HUES48 (cell line): ENCODE measurements around the gene PTCHD1.

ENCODE experiments used
- H3K27ac ChIP-seq: one replicate; pipeline ENCODE4 v1.7.0; 2013; ENCODE audit warnings: low read depth, low read length, inconsistent platforms
- H3K27me3 ChIP-seq: 2 replicates; pipeline ENCODE4 v1.6.1; 2013; ENCODE audit warnings: mild to moderate bottlenecking, low read length; ENCODE audit not compliant: control insufficient read depth, insufficient read depth
- H3K36me3 ChIP-seq: 2 replicates; pipeline ENCODE4 v1.6.1; 2013; ENCODE audit warnings: low read length; ENCODE audit not compliant: control insufficient read depth, insufficient read depth
- H3K4me1 ChIP-seq: 2 replicates; pipeline ENCODE4 v1.6.1; 2013; ENCODE audit warnings: mild to moderate bottlenecking, low read length; ENCODE audit not compliant: control insufficient read depth, insufficient read depth
- H3K4me3 ChIP-seq: 2 replicates; pipeline ENCODE4 v1.5.1; 2013; ENCODE audit warnings: mild to moderate bottlenecking, low read depth, low read length
- H3K9ac ChIP-seq: 2 replicates; pipeline ENCODE4 v1.6.1; 2013; ENCODE audit warnings: mild to moderate bottlenecking, low read depth, low read length, moderate library complexity
- H3K9me3 ChIP-seq: 2 replicates; pipeline ENCODE4 v1.6.1; 2013; ENCODE audit warnings: low read length; ENCODE audit not compliant: control insufficient read depth, insufficient read depth

PTCHD1 gene

GRCh38 chrX:23334848-23335599 is at the start of gene PTCHD1:
PTCHD1 (plus strand) TSS chrX:23334849; CDS start chrX:23334876, 27 bp downstream.
- Histone ChIP-seq H3K9ac (peak within 1 kb of the TSS; percentile 34; the same call in 1 of the 2 replicates), H3K4me1 (peaks cover 19% of the 10 kb centered on the region), H3K27ac (no peak within 1 kb of the TSS), H3K4me3 (peak within 1 kb of the TSS; percentile 73), H3K27me3 (peaks cover 66% of the 10 kb centered on the region), H3K9me3 (no peaks in the 10 kb centered on the region), H3K36me3 (peaks cover 6% of the 10 kb centered on the region; the same call in 1 of the 2 replicates)

- Histone ChIP-seq H3K27ac (no peak overlapping the region), H3K4me1 (peaks cover 13% of the 10 kb centered on the region; the same call in 1 of the 2 replicates), H3K36me3 (no peaks in the 10 kb centered on the region), H3K27me3 (no peaks in the 10 kb centered on the region; the same call in 1 of the 2 replicates), H3K4me3 (no peak overlapping the region), H3K9ac (no peak overlapping the region), H3K9me3 (no peaks in the 10 kb centered on the region)
Observed at GRCh38 chrX:23286731-23287130, 47.9 kb upstream of the PTCHD1 start.

DNA sequence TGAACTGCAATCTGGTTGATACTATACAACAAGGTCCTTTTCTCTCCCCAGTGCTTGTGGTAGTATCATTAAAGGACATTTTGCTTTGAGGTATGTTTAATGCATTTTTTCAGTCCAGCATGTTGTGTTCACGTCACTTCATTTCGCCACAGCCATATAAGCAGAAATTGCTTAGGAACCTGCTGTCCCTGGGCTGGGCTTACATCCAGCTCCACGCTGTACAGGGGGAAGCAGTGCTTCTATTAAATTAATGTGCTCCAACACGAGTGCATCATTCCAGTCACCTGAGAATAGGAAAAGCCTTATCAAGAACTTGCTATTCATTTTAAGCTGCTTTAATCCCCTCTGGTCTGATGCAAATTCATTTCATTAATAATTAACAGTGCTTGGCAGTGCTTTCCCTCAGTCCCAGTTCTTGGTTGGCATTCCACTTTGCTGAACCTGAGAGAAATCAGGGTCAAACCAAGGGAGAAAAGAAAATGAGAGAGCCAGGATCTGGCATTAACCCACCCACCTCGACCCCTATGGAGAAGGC is 47.4 kb upstream of the PTCHD1 start:
- H3K4me1 ChIP-seq: peaks cover 13% of the 10 kb centered on the region; the same call in 1 of the 2 replicates
- no peaks in the 10 kb centered on the region for H3K9me3 ChIP-seq
- H3K9ac ChIP-seq: no peak overlapping the region
- H3K4me3 ChIP-seq: no peak overlapping the region
- no peaks in the 10 kb centered on the region for H3K36me3 ChIP-seq
- no peak overlapping the region for H3K27ac ChIP-seq
- no peaks in the 10 kb centered on the region; the same call in 1 of the 2 replicates for H3K27me3 ChIP-seq

DNA sequence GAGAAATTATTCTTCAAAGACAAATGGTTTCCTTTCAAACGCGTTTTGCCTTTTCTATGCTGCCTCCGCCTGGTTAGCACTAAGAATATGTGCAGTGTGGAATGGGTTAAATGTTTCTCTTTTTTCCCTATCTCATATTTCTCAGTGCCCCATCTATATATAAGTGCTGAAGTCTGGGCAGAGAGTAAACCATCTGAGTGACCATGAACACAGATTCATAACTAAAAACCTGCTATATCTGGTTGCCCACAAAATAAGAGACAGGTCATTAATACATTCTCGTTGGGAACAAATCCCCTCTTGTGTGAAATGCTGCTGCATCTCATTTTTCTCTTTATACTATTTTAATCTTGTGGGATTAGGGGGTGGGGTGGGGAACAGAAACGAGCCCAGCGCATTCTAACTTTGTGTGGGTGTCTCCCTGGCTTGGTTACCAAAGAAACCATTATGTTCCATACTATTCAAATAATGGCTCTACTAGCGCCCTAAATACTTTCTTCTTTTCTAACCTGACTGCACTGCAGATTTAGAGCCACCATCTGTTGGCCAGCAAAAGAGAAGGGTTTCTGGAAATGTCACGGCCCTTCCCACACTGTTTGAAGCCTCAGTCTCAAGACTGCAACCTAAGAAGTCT is 42.2 kb upstream of the PTCHD1 start:
- Histone ChIP-seq H3K27ac (no peak overlapping the region), H3K4me1 (no peaks in the 10 kb centered on the region), H3K27me3 (no peaks in the 10 kb centered on the region; the same call in 1 of the 2 replicates), H3K9ac (no peak overlapping the region), H3K9me3 (no peaks in the 10 kb centered on the region), H3K36me3 (no peaks in the 10 kb centered on the region), H3K4me3 (no peak overlapping the region)

GRCh38 chrX:23292988-23293651 is 41.5 kb upstream of the PTCHD1 start:
- Histone ChIP-seq H3K36me3 (no peaks in the 10 kb centered on the region), H3K4me1 (no peaks in the 10 kb centered on the region), H3K27ac (peak overlapping the region; percentile 23), H3K27me3 (no peaks in the 10 kb centered on the region; the same call in 1 of the 2 replicates), H3K9me3 (no peaks in the 10 kb centered on the region), H3K4me3 (no peak overlapping the region), H3K9ac (no peak overlapping the region)

DNA sequence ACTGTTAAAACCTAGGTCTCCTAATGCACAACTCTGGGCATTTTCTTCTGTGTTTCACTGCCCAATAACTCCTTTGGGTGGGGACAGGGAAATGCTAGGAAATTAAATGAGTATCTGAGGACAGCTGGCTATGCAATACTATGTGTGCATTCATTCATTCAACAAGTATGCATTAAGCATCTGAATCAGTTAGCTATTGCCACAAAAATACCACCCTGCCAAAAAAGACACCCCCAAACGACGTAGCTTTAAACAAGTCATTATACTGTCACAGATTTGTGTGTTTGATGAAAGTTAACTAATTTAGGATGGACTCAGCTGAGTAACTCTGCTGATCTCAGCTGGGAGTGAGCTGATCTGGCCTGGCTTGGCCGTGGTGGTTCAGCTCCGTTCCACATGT is 29.8 kb upstream of the PTCHD1 start:
- no peaks in the 10 kb centered on the region for H3K9me3 ChIP-seq
- H3K27ac ChIP-seq: no peak overlapping the region
- H3K4me3 ChIP-seq: no peak overlapping the region
- H3K27me3 ChIP-seq: no peaks in the 10 kb centered on the region
- no peak overlapping the region for H3K9ac ChIP-seq
- H3K36me3 ChIP-seq: no peaks in the 10 kb centered on the region
- H3K4me1 ChIP-seq: no peaks in the 10 kb centered on the region

GRCh38 chrX:23311731-23312130 is 22.9 kb upstream of the PTCHD1 start:
- no peak overlapping the region for H3K9ac ChIP-seq
- H3K4me3 ChIP-seq: no peak overlapping the region
- H3K4me1 ChIP-seq: no peaks in the 10 kb centered on the region
- no peaks in the 10 kb centered on the region for H3K27me3 ChIP-seq
- H3K36me3 ChIP-seq: no peaks in the 10 kb centered on the region
- H3K9me3 ChIP-seq: no peaks in the 10 kb centered on the region
- H3K27ac ChIP-seq: no peak overlapping the region

DNA sequence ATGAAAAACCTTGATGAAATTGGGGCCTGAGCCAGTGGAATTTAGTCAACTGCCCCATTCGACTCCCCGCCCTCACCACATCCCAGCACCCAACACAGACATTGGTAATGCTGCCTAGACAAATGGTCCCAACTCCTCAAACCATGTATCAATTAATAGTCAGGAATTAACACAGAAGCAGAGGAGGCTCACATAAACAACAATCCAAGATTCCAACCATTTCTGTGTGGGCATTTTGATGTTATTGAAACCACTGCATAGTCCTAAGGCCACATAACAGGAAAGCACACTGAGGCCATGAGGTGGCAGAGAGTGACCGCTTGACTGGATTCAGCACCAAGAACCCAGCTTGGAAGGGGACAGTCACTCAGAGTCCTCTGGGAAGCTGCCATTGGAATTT is 22.5 kb upstream of the PTCHD1 start:
- Histone ChIP-seq H3K4me1 (no peaks in the 10 kb centered on the region), H3K9me3 (no peaks in the 10 kb centered on the region), H3K36me3 (no peaks in the 10 kb centered on the region), H3K4me3 (no peak overlapping the region), H3K9ac (no peak overlapping the region), H3K27me3 (no peaks in the 10 kb centered on the region), H3K27ac (no peak overlapping the region)

- Histone ChIP-seq H3K4me1 (peaks cover 2% of the 10 kb centered on the region; the same call in 1 of the 2 replicates), H3K27ac (no peak overlapping the region), H3K27me3 (no peaks in the 10 kb centered on the region), H3K9ac (no peak overlapping the region), H3K36me3 (no peaks in the 10 kb centered on the region), H3K4me3 (no peak overlapping the region), H3K9me3 (no peaks in the 10 kb centered on the region)
Observed at GRCh38 chrX:23317799-23318724, 16.6 kb upstream of the PTCHD1 start.

DNA sequence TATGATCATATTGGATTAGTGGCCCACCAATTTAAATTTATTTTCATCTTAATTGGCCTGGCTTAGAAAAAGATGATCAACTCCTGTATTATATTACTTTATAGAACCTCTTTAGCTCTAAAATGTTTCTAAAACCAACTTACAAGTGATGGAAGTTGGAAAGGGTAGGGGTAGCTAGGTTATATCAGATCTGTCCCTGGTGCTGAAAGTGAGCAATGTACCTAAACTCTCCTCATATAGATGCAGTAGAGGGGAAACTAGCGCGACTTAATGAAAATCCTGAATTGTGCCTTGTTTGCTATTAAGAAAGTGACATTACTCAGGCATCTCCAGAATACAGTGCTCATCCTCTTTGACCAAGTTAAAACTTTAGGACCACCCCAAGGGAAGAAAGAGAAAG is 7.5 kb upstream of the PTCHD1 start:
- Histone ChIP-seq H3K4me3 (no peak overlapping the region), H3K27ac (no peak overlapping the region), H3K9ac (no peak overlapping the region), H3K4me1 (peaks cover 5% of the 10 kb centered on the region; the same call in 1 of the 2 replicates), H3K9me3 (no peaks in the 10 kb centered on the region), H3K27me3 (peaks cover 18% of the 10 kb centered on the region), H3K36me3 (no peaks in the 10 kb centered on the region)
